Lung (tissue), 12 donors: ENCODE data around the gene MYH10. TPM values are rescaled to one million over a fixed set of nuclear protein-coding genes. Genes with fewer than 3 reads are reported as not detected.
A peak's percentile ranks its signal among the peaks of the same experiment; 100 is the strongest.

Experiments used
- ATAC-seq: fragments of 200-7000 bp; cut with Tn5 transposase; one replicate; pipeline ENCODE4 v1.9.1; 2020; ENCODE audit warnings: moderate number of reproducible peaks; ENCODE audit not compliant: insufficient read depth, low FRiP score
- DNase-seq, 3 donors: peaks; one replicate each; pipeline ENCODE4 v3.0.0-alpha.2; 2013 to 2017
- H3K27ac ChIP-seq, 2 donors: one replicate each; pipeline ENCODE4 v1.5.1; 2013; ENCODE audit warnings: mild to moderate bottlenecking in 2 of 2, moderate library complexity in 2 of 2, control low read depth in 1 of 2, inconsistent platforms in 1 of 2, low read depth in 1 of 2, low read length in 1 of 2
- H3K27me3 ChIP-seq, 3 donors: one replicate each; pipeline ENCODE4 v1.5.1; 2013; ENCODE audit warnings: low read length in 2 of 3; ENCODE audit not compliant: control insufficient read depth in 3 of 3, insufficient read depth in 3 of 3
- H3K36me3 ChIP-seq, 4 donors: one replicate each; pipeline ENCODE4 v1.5.1; 2013; ENCODE audit warnings: low read length in 4 of 4, mild to moderate bottlenecking in 1 of 4, moderate library complexity in 1 of 4; ENCODE audit not compliant: control insufficient read depth in 4 of 4, insufficient read depth in 4 of 4
- H3K4me1 ChIP-seq, 5 donors: one replicate each; pipeline ENCODE4 v1.5.1; 2013; ENCODE audit warnings: low read length in 5 of 5, mild to moderate bottlenecking in 2 of 5, moderate library complexity in 1 of 5; ENCODE audit not compliant: control insufficient read depth in 5 of 5, insufficient read depth in 5 of 5
- H3K4me3 ChIP-seq: one replicate; pipeline ENCODE4 v1.5.1; 2013; ENCODE audit warnings: mild to moderate bottlenecking, control low read depth, moderate library complexity
- H3K9ac ChIP-seq, 2 donors: one replicate each; pipeline ENCODE4 v1.5.1; 2013; ENCODE audit warnings: low read length in 2 of 2, control low read depth in 1 of 2; ENCODE audit not compliant: insufficient read depth in 1 of 2
- H3K9me3 ChIP-seq, 4 donors: one replicate each; pipeline ENCODE4 v1.5.1; 2013; ENCODE audit warnings: low read length in 3 of 4, mild to moderate bottlenecking in 1 of 4, moderate library complexity in 1 of 4; ENCODE audit not compliant: control insufficient read depth in 4 of 4, insufficient read depth in 3 of 4
- CTCF ChIP-seq: IDR thresholded peaks from 2 replicates; pipeline ENCODE4 v1.5.1; 2012; ENCODE audit warnings: mild to moderate bottlenecking; ENCODE audit errors: control extremely low read depth, extremely low read depth
- WGBS, 2 donors: extraction: QIAGEN DNeasy Blood & Tissue Kit; methylation state at CpG; one replicate each; pipeline ENCODE4 v1.1.7; 2013; 5-methylcytosine and 5-hydroxymethylcytosine counted together
- polyA plus RNA-seq, 2 donors: library from polyadenylated mRNA; stranded (reverse); fragments of 200-250 nt; gene quantifications; one replicate each; pipeline ENCODE4 v1.2.1, GENCODE V29; 2013
- total RNA-seq, 2 donors: library from RNA; depleted of rRNA in 1 of 2; stranded (reverse); fragments of >200 nt in 1 of 2; gene quantifications; one replicate each; pipeline ENCODE4 v1.2.1, GENCODE V29; 2014 to 2021
- donor health status: control.
- donor health status: control.
- donor health status: Bipolar disorder and iron deficiency.
- donor health status: healthy.
- donor health status: DM: yes; HTN: yes; CAD: no.

MYH10 gene
- total and polyA plus RNA-seq, 4 donors = 9.6 to 194 (median 44.7) TPM

GRCh38 chr17:8674344-8675305 lies 44.1 kb upstream of the MYH10 start:
- H3K27ac ChIP-seq = peak overlapping the region in 1 of 2 donors; percentile 80
- H3K4me3 ChIP-seq = no peak overlapping the region
- peak overlapping the region in 1 of 2 donors; percentile 24 for H3K9ac ChIP-seq
- peaks cover 0 to 41% (median 14%) of the 10 kb centered on the region in 5 donors for H3K4me1 ChIP-seq
- 56 to 79% methylated on average over 19 of the region's 19 CpGs for WGBS, 2 donors
- ATAC-seq (peak; percentile 19), DNase-seq (peak; percentile 95 to 98 (median 97))
- H3K36me3 ChIP-seq = no peaks in the 10 kb centered on the region
- TF ChIP-seq CTCF = no peak
- H3K9me3 ChIP-seq = peaks cover 0 to 4% (median 1%) of the 10 kb centered on the region in 4 donors
- H3K27me3 ChIP-seq = no peaks in the 10 kb centered on the region

GRCh38 chr17:8673612-8674011 lies 43.1 kb upstream of the MYH10 start:
- 40 to 55% methylated on average over 1 of the region's 1 CpG for WGBS, 2 donors
- Histone ChIP-seq H3K27ac (peak overlapping the region in 1 of 2 donors; percentile 76), H3K4me1 (peaks cover 0 to 44% (median 20%) of the 10 kb centered on the region in 5 donors), H3K9me3 (peaks cover 0 to 2% (median under 1%) of the 10 kb centered on the region in 4 donors), H3K36me3 (no peaks in the 10 kb centered on the region), H3K9ac (no peak overlapping the region), H3K27me3 (no peaks in the 10 kb centered on the region), H3K4me3 (no peak overlapping the region)
- ATAC-seq (no peak), DNase-seq (peak in 2 of 3 donors; percentile 60 to 62)
- no peak for TF ChIP-seq CTCF

- H3K27ac ChIP-seq = no peak overlapping the region
- peaks cover 0 to 44% (median 21%) of the 10 kb centered on the region in 5 donors for H3K4me1 ChIP-seq
- no peak overlapping the region for H3K4me3 ChIP-seq
- H3K36me3 ChIP-seq = no peaks in the 10 kb centered on the region
- TF ChIP-seq CTCF = no peak
- WGBS, 2 donors = 94 to 97% methylated on average over 9 of the region's 9 CpGs
- no peaks in the 10 kb centered on the region for H3K9me3 ChIP-seq
- H3K9ac ChIP-seq = no peak overlapping the region
- ATAC-seq (no peak), DNase-seq (no peak)
- H3K27me3 ChIP-seq = no peaks in the 10 kb centered on the region
These were observed 41.8 kb upstream of the MYH10 start for GRCh38 chr17:8672326-8672725.
